Lower leg skin (tissue), 3 donors: Measurements from ENCODE around the gene NCS1.

Source experiments
- POLR2A ChIP-seq, 2 donors: fragments of 450-650 bp; IDR thresholded peaks; one replicate each; pipeline ENCODE4 v1.6.1; 2016 to 2017; ENCODE audit warnings: antibody characterized with exemption in 2 of 2, mild to moderate bottlenecking in 1 of 2, moderate library complexity in 1 of 2
- TF ChIP-seq, protein P1 (sequence below), 3 donors: fragments of 450-650 bp; IDR thresholded peaks; one replicate each; pipeline ENCODE4 v1.5.1; 2016; ENCODE audit warnings: antibody characterized with exemption in 3 of 3, mild to moderate bottlenecking in 3 of 3, moderate library complexity in 2 of 3

DNA sequence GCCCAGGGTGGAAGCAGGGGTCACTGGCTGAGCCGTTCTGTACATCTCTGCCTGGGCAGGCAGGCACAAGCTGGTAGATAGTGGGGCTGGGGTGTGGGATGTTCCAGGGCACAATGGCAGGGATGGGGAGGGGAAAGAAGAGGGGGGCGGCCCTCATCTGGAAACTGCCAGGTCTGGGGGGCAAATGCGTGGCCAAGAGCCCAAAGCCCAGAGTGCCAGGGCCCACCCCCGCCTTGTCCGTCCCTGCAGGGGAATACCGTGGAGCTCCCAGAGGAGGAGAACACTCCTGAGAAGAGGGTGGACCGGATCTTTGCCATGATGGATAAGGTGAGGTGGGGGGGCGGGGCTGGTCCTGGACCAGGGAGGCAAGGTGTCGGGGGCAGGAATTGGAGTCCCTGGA lies 50.6 kb downstream of the NCS1 start:
- TF ChIP-seq, protein P1, sequence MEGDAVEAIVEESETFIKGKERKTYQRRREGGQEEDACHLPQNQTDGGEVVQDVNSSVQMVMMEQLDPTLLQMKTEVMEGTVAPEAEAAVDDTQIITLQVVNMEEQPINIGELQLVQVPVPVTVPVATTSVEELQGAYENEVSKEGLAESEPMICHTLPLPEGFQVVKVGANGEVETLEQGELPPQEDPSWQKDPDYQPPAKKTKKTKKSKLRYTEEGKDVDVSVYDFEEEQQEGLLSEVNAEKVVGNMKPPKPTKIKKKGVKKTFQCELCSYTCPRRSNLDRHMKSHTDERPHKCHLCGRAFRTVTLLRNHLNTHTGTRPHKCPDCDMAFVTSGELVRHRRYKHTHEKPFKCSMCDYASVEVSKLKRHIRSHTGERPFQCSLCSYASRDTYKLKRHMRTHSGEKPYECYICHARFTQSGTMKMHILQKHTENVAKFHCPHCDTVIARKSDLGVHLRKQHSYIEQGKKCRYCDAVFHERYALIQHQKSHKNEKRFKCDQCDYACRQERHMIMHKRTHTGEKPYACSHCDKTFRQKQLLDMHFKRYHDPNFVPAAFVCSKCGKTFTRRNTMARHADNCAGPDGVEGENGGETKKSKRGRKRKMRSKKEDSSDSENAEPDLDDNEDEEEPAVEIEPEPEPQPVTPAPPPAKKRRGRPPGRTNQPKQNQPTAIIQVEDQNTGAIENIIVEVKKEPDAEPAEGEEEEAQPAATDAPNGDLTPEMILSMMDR (IDR thresholded peaks at IDR 0.05): no peak
- TF ChIP-seq POLR2A (IDR thresholded peaks at IDR 0.05): no peak
